HCT116 (cell line): ENCODE measurements around the gene TXNDC11. TPM values are rescaled to one million over a fixed set of nuclear protein-coding genes. Genes with fewer than 3 reads are reported as not detected.

ENCODE experiments used
- ATAC-seq: fragments of 200-7000 bp; cut with Tn5 transposase; 2 replicates; pipeline ENCODE4 v1.9.1; 2020; ENCODE audit warnings: mild to moderate bottlenecking, moderate library complexity
- BruUV-seq: library from RNA; stranded (reverse); fragments of 400-500 nt; replicated peaks from 2 replicates; lab custom pipeline; 2021; lab: Mats Ljungman, UMichigan
- CTCF ChIA-PET: fragments of 300-600 bp; sonication (Branson Sonifier 250); formaldehyde crosslinking; loops from one replicate; lab custom pipeline; 2021; ENCODE audit warnings: antibody characterized with exemption; lab: Charles Lee
- POLR2A ChIA-PET: fragments of 300-600, 350-600 bp; sonication (Branson Sonifier 250); formaldehyde crosslinking; loops from one replicate; lab custom pipeline; 2021; ENCODE audit warnings: antibody characterized with exemption; lab: Charles Lee
- RAD21 ChIA-PET, 2 experiments: fragments of 300-600 bp; sonication (Branson Sonifier 250); formaldehyde crosslinking; loops; one replicate each; lab custom pipeline; 2023; ENCODE audit warnings: low total read pairs in 2 of 2; ENCODE audit not compliant: uncharacterized antibody in 2 of 2, unreplicated experiment in 2 of 2, low non-redundant PET in 1 of 2; lab: Charles Lee
- DNase-seq: peaks from one replicate; pipeline ENCODE4 v3.0.0-alpha.2; 2010; ENCODE audit warnings: low read depth, low spot score
- H2AFZ ChIP-seq: fragments of 200-600 bp; shearing (Covaris generic), sonication (generic); 2 replicates; pipeline ENCODE4 v1.6.1; 2017; ENCODE audit warnings: low read depth, mixed run types, mixed read lengths, antibody characterized with exemption, low read length; ENCODE audit not compliant: poor library complexity, severe bottlenecking
- H3K27ac ChIP-seq: 2 replicates; pipeline ENCODE4 v1.5.1; 2012; ENCODE audit warnings: low read depth, low read length
- H3K27me3 ChIP-seq: fragments of 200-600 bp; sonication (generic); 2 replicates; pipeline ENCODE4 v1.6.1; 2016; ENCODE audit warnings: mixed run types, low read length, mixed read lengths; ENCODE audit not compliant: insufficient read depth
- H3K36me3 ChIP-seq, 2 experiments: fragments of 200-500 bp in 1 of 2; fragments of 200-600 bp in 1 of 2; sonication (Bioruptor generic) in 1 of 2; sonication (generic) in 1 of 2; 2 replicates each; pipeline versions ENCODE4 v1.5.1 to v1.6.1; 2014 to 2016; ENCODE audit warnings: low read length in 2 of 2, inconsistent platforms in 1 of 2, mixed read lengths in 1 of 2, mixed run types in 1 of 2; ENCODE audit not compliant: insufficient read depth in 2 of 2, control insufficient read depth in 1 of 2
- H3K4me1 ChIP-seq, 2 experiments: fragments of 200-600 bp in 1 of 2; sonication (generic) in 1 of 2; 2 replicates each; pipeline versions ENCODE4 v1.5.1 to v1.6.1; 2012 to 2017; ENCODE audit warnings: low read length in 2 of 2, inconsistent platforms in 1 of 2, mild to moderate bottlenecking in 1 of 2, mixed read lengths in 1 of 2, mixed run types in 1 of 2, moderate library complexity in 1 of 2; ENCODE audit not compliant: insufficient read depth in 2 of 2, control insufficient read depth in 1 of 2
- H3K4me2 ChIP-seq: fragments of 200-600 bp; sonication (generic); 2 replicates; pipeline ENCODE4 v1.6.1; 2017; ENCODE audit warnings: mixed run types, low read length, mixed read lengths
- H3K4me3 ChIP-seq, 2 experiments: fragments of 200-600 bp in 1 of 2; sonication (generic) in 1 of 2; replicated peaks in 1 of 2; 2 replicates each; pipeline ENCODE4 v1.5.1; 2011 to 2016; ENCODE audit warnings: low read length in 2 of 2, control low read depth in 1 of 2, low read depth in 1 of 2, mild to moderate bottlenecking in 1 of 2, mixed read lengths in 1 of 2, mixed run types in 1 of 2
- H3K79me2 ChIP-seq: fragments of 200-600 bp; sonication (generic); 2 replicates; pipeline ENCODE4 v1.6.1; 2017; ENCODE audit warnings: mild to moderate bottlenecking, mixed run types, low read length, moderate library complexity, mixed read lengths; ENCODE audit not compliant: insufficient read depth
- H3K9ac ChIP-seq: fragments of 200-600 bp; sonication (generic); 2 replicates; pipeline ENCODE4 v1.6.1; 2016; ENCODE audit warnings: low read length, mixed read lengths
- H3K9me2 ChIP-seq: fragments of 200-600 bp; sonication (generic), shearing (Covaris generic); 2 replicates; pipeline ENCODE4 v1.6.1; 2017; ENCODE audit warnings: mixed run types, mild to moderate bottlenecking, moderate library complexity; ENCODE audit not compliant: insufficient read depth
- H3K9me3 ChIP-seq, 2 experiments: fragments of 200-500 bp in 1 of 2; fragments of 200-600 bp in 1 of 2; sonication (Bioruptor generic) in 1 of 2; sonication (generic) in 1 of 2; 2 replicates each; pipeline ENCODE4 v1.6.1; 2014 to 2017; ENCODE audit warnings: low read length in 2 of 2, mixed read lengths in 2 of 2, inconsistent platforms in 1 of 2, low read depth in 1 of 2, mild to moderate bottlenecking in 1 of 2, mixed run types in 1 of 2, moderate library complexity in 1 of 2; ENCODE audit not compliant: control insufficient read depth in 1 of 2, insufficient read depth in 1 of 2
- H4K20me1 ChIP-seq: fragments of 200-600 bp; sonication (generic), shearing (Covaris generic); 2 replicates; pipeline ENCODE4 v1.6.1; 2017; ENCODE audit warnings: mixed run types, mild to moderate bottlenecking, moderate library complexity; ENCODE audit not compliant: insufficient read depth
- CBX3 ChIP-seq: IDR thresholded peaks from 2 replicates; pipeline ENCODE4 v1.6.1; 2012; ENCODE audit warnings: low read depth
- ELF1 ChIP-seq: IDR thresholded peaks from 2 replicates; pipeline ENCODE4 v1.6.1; 2012; ENCODE audit warnings: low read depth, borderline replicate concordance
- EZH2 ChIP-seq: fragments of 200-600 bp; sonication (generic); IDR thresholded peaks from 2 replicates; pipeline ENCODE4 v1.6.1; 2017; ENCODE audit warnings: antibody characterized with exemption, mixed run types
- FOSL1 ChIP-seq: IDR thresholded peaks from 2 replicates; pipeline ENCODE4 v1.6.1; 2012; ENCODE audit warnings: low read depth
- RAD21 ChIP-seq: IDR thresholded peaks from 2 replicates; pipeline ENCODE4 v1.6.1; 2012; ENCODE audit warnings: low read depth, mild to moderate bottlenecking
- REST ChIP-seq: IDR thresholded peaks from 2 replicates; pipeline ENCODE4 v1.6.1; 2012; ENCODE audit warnings: low read depth
- SIN3A ChIP-seq: IDR thresholded peaks from 2 replicates; pipeline ENCODE4 v1.6.1; 2012; ENCODE audit warnings: low read depth
- SRF ChIP-seq: IDR thresholded peaks from 2 replicates; pipeline ENCODE4 v1.6.1; 2012; ENCODE audit warnings: low read depth
- ZFX ChIP-seq: fragments of 450-650 bp; IDR thresholded peaks from 2 replicates; pipeline ENCODE4 v1.6.1; 2017
- intact Hi-C: fragments of 100-400 bp; cut with micrococcal nuclease; formaldehyde crosslinking; loops from 2 replicates; pipeline ENCODE4 v1.10.0; 2022
- total RNA-seq: library from RNA; stranded (reverse); gene quantifications from one replicate; pipeline ENCODE4 v1.2.1, GENCODE V29; 2021; ENCODE audit not compliant: unreplicated experiment
- TF ChIP-seq, protein P1 (sequence below), 3 experiments: fragments of 200-600 bp in 1 of 3; sonication (generic) in 1 of 3; IDR thresholded peaks in 2 of 3; conservative IDR thresholded peaks in 1 of 3; 2 replicates each; pipeline ENCODE4 v1.5.1; 2012 to 2017; ENCODE audit warnings: low read depth in 2 of 3, low read length in 2 of 3, antibody characterized with exemption in 1 of 3, borderline replicate concordance in 1 of 3, control low read depth in 1 of 3, mild to moderate bottlenecking in 1 of 3, mixed read lengths in 1 of 3, mixed run types in 1 of 3, moderate library complexity in 1 of 3; ENCODE audit not compliant: insufficient read depth in 1 of 3
- TF ChIP-seq, protein P2 (sequence below): IDR thresholded peaks from 2 replicates; pipeline ENCODE4 v1.6.1; 2011; ENCODE audit warnings: mild to moderate bottlenecking, low read length, moderate library complexity; ENCODE audit not compliant: insufficient replicate concordance; ENCODE audit errors: extremely low read depth
- TF ChIP-seq, protein P3 (sequence below): IDR thresholded peaks from 2 replicates; pipeline ENCODE4 v1.6.1; 2012
- TF ChIP-seq, protein P4 (sequence below): IDR thresholded peaks from 2 replicates; pipeline ENCODE4 v1.6.1; 2012

TXNDC11 gene
- total RNA-seq, 1 experiment from 2014 or later, result 26.8 TPM

DNA sequence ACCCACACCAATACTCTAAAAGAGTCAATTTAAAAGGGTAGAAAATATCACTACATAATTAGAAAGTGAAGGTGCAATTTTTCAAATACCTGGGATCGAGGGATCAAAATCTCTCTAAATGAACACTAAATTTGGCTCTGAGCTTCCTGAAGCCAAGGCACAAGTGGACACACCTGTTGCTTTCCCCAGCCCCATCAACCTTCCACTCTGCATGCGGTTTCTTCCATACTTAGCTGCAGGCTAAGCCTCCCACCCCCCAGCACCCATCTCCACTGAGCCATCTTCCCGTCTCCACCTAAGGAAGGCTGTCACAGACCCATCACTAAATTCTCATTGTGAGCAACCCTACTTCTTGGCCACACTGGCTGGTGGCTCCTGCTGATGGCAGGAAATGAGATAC lies 30.5 kb downstream of the TXNDC11 start:
- H3K4me1 ChIP-seq, result no peaks in the 10 kb centered on the region
- no peaks in the 10 kb centered on the region for H4K20me1 ChIP-seq
- H3K9me3 ChIP-seq, result no peaks in the 10 kb centered on the region
- H3K36me3 ChIP-seq, result peaks cover 0 to 2% of the 10 kb centered on the region in 2 experiments; a peak in 1 of 4 replicates
- intact Hi-C loops, result loop anchor here (10.0 kb wide), 1 partner anchor 747 kb away; no protein-coding TSS in a partner anchor
- no peak for DNase-seq
- H3K27ac ChIP-seq, result no peak overlapping the region
- TF ChIP-seq ZFX (no peak), SRF (no peak), RAD21 (no peak), CBX3 (no peak), REST (no peak), FOSL1 (no peak), EZH2 (no peak), ELF1 (no peak), SIN3A (no peak)
- TF ChIP-seq, protein P1, sequence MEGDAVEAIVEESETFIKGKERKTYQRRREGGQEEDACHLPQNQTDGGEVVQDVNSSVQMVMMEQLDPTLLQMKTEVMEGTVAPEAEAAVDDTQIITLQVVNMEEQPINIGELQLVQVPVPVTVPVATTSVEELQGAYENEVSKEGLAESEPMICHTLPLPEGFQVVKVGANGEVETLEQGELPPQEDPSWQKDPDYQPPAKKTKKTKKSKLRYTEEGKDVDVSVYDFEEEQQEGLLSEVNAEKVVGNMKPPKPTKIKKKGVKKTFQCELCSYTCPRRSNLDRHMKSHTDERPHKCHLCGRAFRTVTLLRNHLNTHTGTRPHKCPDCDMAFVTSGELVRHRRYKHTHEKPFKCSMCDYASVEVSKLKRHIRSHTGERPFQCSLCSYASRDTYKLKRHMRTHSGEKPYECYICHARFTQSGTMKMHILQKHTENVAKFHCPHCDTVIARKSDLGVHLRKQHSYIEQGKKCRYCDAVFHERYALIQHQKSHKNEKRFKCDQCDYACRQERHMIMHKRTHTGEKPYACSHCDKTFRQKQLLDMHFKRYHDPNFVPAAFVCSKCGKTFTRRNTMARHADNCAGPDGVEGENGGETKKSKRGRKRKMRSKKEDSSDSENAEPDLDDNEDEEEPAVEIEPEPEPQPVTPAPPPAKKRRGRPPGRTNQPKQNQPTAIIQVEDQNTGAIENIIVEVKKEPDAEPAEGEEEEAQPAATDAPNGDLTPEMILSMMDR (IDR thresholded peaks at IDR 0.05 in 2 of 3, conservative IDR thresholded peaks at IDR 0.05 in 1 of 3; ENCODE audit: borderline replicate concordance in 1 of 3, insufficient read depth in 1 of 3, low read depth in 2 of 3, low read length in 2 of 3), result no peak
- TF ChIP-seq, protein P2, sequence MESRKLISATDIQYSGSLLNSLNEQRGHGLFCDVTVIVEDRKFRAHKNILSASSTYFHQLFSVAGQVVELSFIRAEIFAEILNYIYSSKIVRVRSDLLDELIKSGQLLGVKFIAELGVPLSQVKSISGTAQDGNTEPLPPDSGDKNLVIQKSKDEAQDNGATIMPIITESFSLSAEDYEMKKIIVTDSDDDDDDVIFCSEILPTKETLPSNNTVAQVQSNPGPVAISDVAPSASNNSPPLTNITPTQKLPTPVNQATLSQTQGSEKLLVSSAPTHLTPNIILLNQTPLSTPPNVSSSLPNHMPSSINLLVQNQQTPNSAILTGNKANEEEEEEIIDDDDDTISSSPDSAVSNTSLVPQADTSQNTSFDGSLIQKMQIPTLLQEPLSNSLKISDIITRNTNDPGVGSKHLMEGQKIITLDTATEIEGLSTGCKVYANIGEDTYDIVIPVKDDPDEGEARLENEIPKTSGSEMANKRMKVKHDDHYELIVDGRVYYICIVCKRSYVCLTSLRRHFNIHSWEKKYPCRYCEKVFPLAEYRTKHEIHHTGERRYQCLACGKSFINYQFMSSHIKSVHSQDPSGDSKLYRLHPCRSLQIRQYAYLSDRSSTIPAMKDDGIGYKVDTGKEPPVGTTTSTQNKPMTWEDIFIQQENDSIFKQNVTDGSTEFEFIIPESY, result no peak
- TF ChIP-seq, protein P3, sequence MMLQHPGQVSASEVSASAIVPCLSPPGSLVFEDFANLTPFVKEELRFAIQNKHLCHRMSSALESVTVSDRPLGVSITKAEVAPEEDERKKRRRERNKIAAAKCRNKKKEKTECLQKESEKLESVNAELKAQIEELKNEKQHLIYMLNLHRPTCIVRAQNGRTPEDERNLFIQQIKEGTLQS, result no peak
- TF ChIP-seq, protein P4, sequence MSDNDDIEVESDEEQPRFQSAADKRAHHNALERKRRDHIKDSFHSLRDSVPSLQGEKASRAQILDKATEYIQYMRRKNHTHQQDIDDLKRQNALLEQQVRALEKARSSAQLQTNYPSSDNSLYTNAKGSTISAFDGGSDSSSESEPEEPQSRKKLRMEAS, result no peak
- TF ChIP-seq, all 23 proteins: peak for 0
- no peak for ATAC-seq
- ChIA-PET RAD21 (no interaction called here), POLR2A (no interaction called here), CTCF (interaction anchor here (0.6 kb wide), 1 partner anchor 12 kb away, joined by 3 read pairs; no protein-coding TSS in a partner anchor)
- H3K79me2 ChIP-seq, result peaks cover 10% of the 10 kb centered on the region
- no peak overlapping the region for H2AFZ ChIP-seq
- no peak overlapping the region for H3K4me3 ChIP-seq
- no TSS peak for BruUV-seq
- no peak overlapping the region for H3K9ac ChIP-seq
- no peaks in the 10 kb centered on the region for H3K27me3 ChIP-seq
- H3K4me2 ChIP-seq, result no peak overlapping the region
- no peaks in the 10 kb centered on the region for H3K9me2 ChIP-seq
